GM13977 (cell line): Measurements from ENCODE around the gene GSTM5.
"Not testable (repeated sequence)": the region's sequence is repeated elsewhere in the genome, so short reads cannot be mapped to it uniquely, and the experiment has no call there.

Experiments
- DNase-seq: peaks from one replicate; pipeline ENCODE4 v3.0.0; 2012; ENCODE audit warnings: low spot score
- CTCF ChIP-seq: IDR thresholded peaks from 2 replicates; pipeline ENCODE4 v1.5.1; 2012; ENCODE audit warnings: mild to moderate bottlenecking, control low read depth; ENCODE audit not compliant: insufficient read depth; ENCODE audit errors: extremely low read depth, missing control alignments
- in situ Hi-C: fragments of 300-500 bp; cut with MboI; formaldehyde crosslinking; loops from one replicate; pipeline ENCODE4 v1.12.0; 2022; ENCODE audit warnings: low sequenced_read_pairs, low pct_unique_long_range_greater_than_20kb, mixed read lengths, inconsistent platforms; ENCODE audit not compliant: unreplicated experiment

Gene GSTM5

GRCh38 chr1:109697066-109697465 lies 15.0 kb upstream of the GSTM5 start:
- no peak for DNase-seq
- in situ Hi-C loops = no loop called here
- no peak for TF ChIP-seq CTCF

GRCh38 chr1:109697861-109698260 lies 14.2 kb upstream of the GSTM5 start:
- in situ Hi-C loops, DNase-seq: not testable (repeated sequence)

GRCh38 chr1:109702940-109703339 lies 9.1 kb upstream of the GSTM5 start:
- in situ Hi-C loops, DNase-seq: not testable (repeated sequence)

- TF ChIP-seq CTCF = peak; percentile 19
- no peak for DNase-seq
- in situ Hi-C loops = no loop called here
Observed at GRCh38 chr1:109704173-109704572, 7.9 kb upstream of the GSTM5 start.

GRCh38 chr1:109705411-109705810 lies 6.6 kb upstream of the GSTM5 start:
- no peak for TF ChIP-seq CTCF
- no peak for DNase-seq
- in situ Hi-C loops = no loop called here

GRCh38 chr1:109708949-109709348 lies 3.1 kb upstream of the GSTM5 start:
- in situ Hi-C loops, DNase-seq: not testable (repeated sequence)

- in situ Hi-C loops, DNase-seq: not testable (repeated sequence)
Observed at GRCh38 chr1:109709822-109710221, 2.2 kb upstream of the GSTM5 start.

GRCh38 chr1:109712321-109712864 lies 342 bp downstream of the GSTM5 start:
- in situ Hi-C loops = no loop called here
- TF ChIP-seq CTCF = no peak

GRCh38 chr1:109713636-109714035 lies 1.6 kb downstream of the GSTM5 start:
- in situ Hi-C loops = no loop called here
- peak; percentile 3 for DNase-seq
- TF ChIP-seq CTCF = no peak

More at GRCh38 chr1:109712321-109712864, 342 bp downstream of the GSTM5 start:
- DNase-seq = peak; percentile 4
